Left lung (tissue), 14 donors: Measurements from ENCODE around the gene SLX1A. TPM values are rescaled to one million over a fixed set of nuclear protein-coding genes. Genes with fewer than 3 reads are reported as not detected.
"Not testable (repeated sequence)": the region's sequence is repeated elsewhere in the genome, so short reads cannot be mapped to it uniquely, and the experiment has no call there.

Experiments
- ATAC-seq: fragments of 200-7000 bp; cut with Tn5 transposase; one replicate; pipeline ENCODE4 v1.9.1; 2020; ENCODE audit warnings: moderate library complexity
- DNase-seq, 4 donors: peaks; one replicate each; pipeline ENCODE4 v3.0.0-alpha.2; 2013 to 2020
- H3K27ac ChIP-seq, 2 donors: fragments of 200-600 bp; sonication (generic) in 1 of 2; one replicate each; pipeline versions ENCODE4 v1.5.0 to v1.8.0; 2020 to 2021
- H3K27me3 ChIP-seq, 2 donors: fragments of 200-600 bp; sonication (generic) in 1 of 2; one replicate each; pipeline versions ENCODE4 v1.5.0 to v1.8.0; 2020 to 2021
- H3K36me3 ChIP-seq, 2 donors: fragments of 200-600 bp; sonication (generic) in 1 of 2; one replicate each; pipeline versions ENCODE4 v1.5.0 to v1.8.0; 2020 to 2021
- H3K4me1 ChIP-seq, 2 donors: fragments of 200-600 bp; one replicate each; pipeline ENCODE4 v1.8.0; 2021
- H3K4me3 ChIP-seq, 2 donors: fragments of 200-600 bp; sonication (generic) in 1 of 2; one replicate each; pipeline versions ENCODE4 v1.5.0 to v1.8.0; 2020 to 2021; ENCODE audit warnings: mild to moderate bottlenecking in 1 of 2
- H3K9me3 ChIP-seq, 2 donors: fragments of 200-600 bp; sonication (generic) in 1 of 2; one replicate each; pipeline versions ENCODE4 v1.5.0 to v1.8.0; 2020 to 2021
- CTCF ChIP-seq, 2 donors: fragments of 200-600 bp; sonication (generic) in 1 of 2; IDR thresholded peaks; one replicate each; pipeline versions ENCODE4 v1.5.0 to v1.8.0; 2021; ENCODE audit warnings: antibody characterized with exemption in 2 of 2
- intact Hi-C, 2 donors: fragments of 100-400 bp; cut with DNase I; formaldehyde crosslinking; loops; one replicate each; pipeline versions ENCODE4 v1.11.2 to v1.14.2; 2022
- long read RNA-seq, 12 donors: library from polyadenylated mRNA in 2 of 12; unstranded in 2 of 12; transcript quantifications; one replicate each; pipeline ENCODE4 v2.0.0 and lab custom pipeline, GENCODE V29; 2019 to 2026
- polyA plus RNA-seq, 6 donors: library from polyadenylated mRNA; unstranded; fragments of 120-200 nt; gene quantifications; one replicate each; pipeline ENCODE4 v1.2.1, GENCODE V29; 2013; ENCODE audit not compliant: insufficient read length in 6 of 6
- total RNA-seq, 2 donors: library from RNA; stranded (reverse); fragmentation: NEBNext Ultra II Directional; extraction: Animal tissue kit (Norgen Biotek cat#: 25700); gene quantifications; one replicate each; pipeline ENCODE4 v1.2.1, GENCODE V29; 2021
- donor health status: DM: no; HTN: yes; CAD: no.
- donor health status: DM: no; HTN: no; CAD: no.

Gene SLX1A
- total RNA-seq, result 10 to 100 TPM; 21.5 to 25.5 TPM
- 10 to 100 TPM; 20.6 to 31.0 (median 23.1) TPM for polyA plus RNA-seq
- long read RNA-seq, donor 1, transcript SLX1A-201 (6 exons, 1,091 nt), result major isoform, 9 of 17 reads
- long read RNA-seq, donor 1, transcript SLX1A-206 (5 exons, 1,558 nt), result minor isoform, 6 of 17 reads
- long read RNA-seq, donor 1, partial matches to known transcripts, result 0 of 17 reads
- long read RNA-seq, donor 1, other reads (novel, unspliced or antisense), result 0 of 17 reads
- long read RNA-seq, donor 2, transcript SLX1A-201 (6 exons, 1,091 nt), result major isoform, 7 of 10 reads
- long read RNA-seq, donor 2, partial matches to known transcripts, result 0 of 10 reads
- long read RNA-seq, donor 2, other reads (novel, unspliced or antisense), result 0 of 10 reads
- long read RNA-seq, donor 3, partial matches to known transcripts, result 0 of 3 reads
- long read RNA-seq, donor 3, other reads (novel, unspliced or antisense), result 0 of 3 reads
- long read RNA-seq, donor 4, transcript SLX1A-201 (6 exons, 1,091 nt), result major isoform, 45 of 56 reads
- long read RNA-seq, donor 4, partial matches to known transcripts, result 6 of 56 reads
- long read RNA-seq, donor 4, other reads (novel, unspliced or antisense), result 1 of 56 reads
- long read RNA-seq, donor 5, transcript SLX1A-201 (6 exons, 1,091 nt), result major isoform, 5 of 10 reads
- long read RNA-seq, donor 5, partial matches to known transcripts, result 0 of 10 reads
- long read RNA-seq, donor 5, other reads (novel, unspliced or antisense), result 0 of 10 reads
- long read RNA-seq, donor 6, transcript SLX1A-201 (6 exons, 1,091 nt), result major isoform, 5 of 5 reads
- long read RNA-seq, donor 6, partial matches to known transcripts, result 0 of 5 reads
- long read RNA-seq, donor 6, other reads (novel, unspliced or antisense), result 0 of 5 reads
- long read RNA-seq, donor 7, partial matches to known transcripts, result 0 of 2 reads
- long read RNA-seq, donor 7, other reads (novel, unspliced or antisense), result 0 of 2 reads
- long read RNA-seq, donor 8, transcript SLX1A-201 (6 exons, 1,091 nt), result major isoform, 5 of 7 reads
- long read RNA-seq, donor 8, partial matches to known transcripts, result 0 of 7 reads
- long read RNA-seq, donor 8, other reads (novel, unspliced or antisense), result 0 of 7 reads
- long read RNA-seq, donor 9, result 0 reads
- long read RNA-seq, donor 10, transcript SLX1A-201 (6 exons, 1,091 nt), result major isoform, 43 of 47 reads
- long read RNA-seq, donor 10, partial matches to known transcripts, result 2 of 47 reads
- long read RNA-seq, donor 10, other reads (novel, unspliced or antisense), result 1 of 47 reads
- long read RNA-seq, donor 11, result 0 reads
- long read RNA-seq, donor 12, transcript SLX1A-201 (6 exons, 1,091 nt), result major isoform, 7 of 8 reads
- long read RNA-seq, donor 12, partial matches to known transcripts, result 0 of 8 reads
- long read RNA-seq, donor 12, other reads (novel, unspliced or antisense), result 0 of 8 reads

GRCh38 chr16:30193615-30194014, at the start of gene SLX1A, which contains the start of gene BOLA2B:
Gene SLX1A (plus strand): TSS chr16:30193875. CDS start chr16:30194085, 210 bp downstream.
Gene BOLA2B (minus strand): TSS chr16:30193666. CDS start chr16:30193595, 71 bp downstream.
- H3K27ac ChIP-seq, H3K4me1 ChIP-seq, H3K27me3 ChIP-seq, DNase-seq, intact Hi-C loops, H3K36me3 ChIP-seq, H3K9me3 ChIP-seq: not testable (repeated sequence)
- peak within 1 kb of the TSS; percentile 40 to 44 for H3K4me3 ChIP-seq
- ATAC-seq, result peak; percentile 95

DNA sequence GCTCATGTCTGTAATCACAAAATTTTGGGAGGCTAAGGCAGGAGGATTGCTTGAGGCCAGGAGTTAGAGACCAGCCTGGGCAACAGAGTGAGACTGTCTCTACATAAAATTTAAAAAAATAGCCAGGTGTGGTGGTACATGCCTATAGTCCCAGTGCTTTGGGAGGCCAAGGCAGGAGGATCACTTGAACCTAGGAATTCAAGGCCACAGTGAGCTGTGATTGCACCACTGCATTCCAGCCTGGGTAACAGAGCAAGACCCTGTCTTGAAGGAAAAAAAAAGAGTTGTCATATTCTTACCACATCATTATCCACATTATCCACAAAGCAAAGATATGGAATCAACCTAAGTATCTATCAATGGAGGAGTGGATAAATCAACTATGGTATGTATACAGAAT, 49.7 kb upstream of the SLX1A start:
- no peak for TF ChIP-seq CTCF (IDR thresholded peaks at IDR 0.05)
- Histone ChIP-seq H3K4me1 (peaks cover 0 to 20% of the 10 kb centered on the region in 2 donors), H3K36me3 (no peaks in the 10 kb centered on the region), H3K27ac (no peak overlapping the region), H3K9me3 (peaks cover under 1 to 3% of the 10 kb centered on the region in 2 donors), H3K27me3 (no peaks in the 10 kb centered on the region), H3K4me3 (no peak overlapping the region)
- intact Hi-C loops, result no loop called here
- ATAC-seq, result no peak
- no peak for DNase-seq

- ATAC-seq, result no peak
- no peaks in the 10 kb centered on the region for H3K27me3 ChIP-seq
Measured at GRCh38 chr16:30144917-30145316, 48.8 kb upstream of the SLX1A start.

DNA sequence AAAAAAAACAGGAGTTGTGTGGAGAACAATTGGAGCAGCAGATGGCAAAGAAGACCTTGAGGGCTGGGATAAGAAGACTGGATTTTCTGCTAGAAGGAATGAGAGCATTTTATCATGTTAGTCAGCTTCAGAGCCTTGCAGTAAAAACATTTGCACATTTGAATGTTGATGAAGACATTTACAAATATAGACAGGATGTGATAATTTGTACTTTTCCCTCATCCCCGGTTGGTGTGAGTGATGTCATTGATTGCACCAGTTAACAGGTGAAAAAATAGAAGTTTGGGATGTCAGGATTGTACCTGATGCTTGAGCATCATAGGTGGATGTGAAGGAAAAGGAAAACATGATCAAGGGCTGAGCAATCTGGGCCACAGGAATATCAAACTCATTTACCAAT, 48.0 kb upstream of the SLX1A start:
- Histone ChIP-seq H3K4me1 (peaks cover 0 to 27% of the 10 kb centered on the region in 2 donors), H3K36me3 (no peaks in the 10 kb centered on the region), H3K27me3 (no peaks in the 10 kb centered on the region), H3K9me3 (peaks cover 3 to 8% of the 10 kb centered on the region in 2 donors), H3K4me3 (no peak overlapping the region), H3K27ac (no peak overlapping the region)
- ATAC-seq (no peak), DNase-seq (no peak)
- intact Hi-C loops, result no loop called here
- TF ChIP-seq CTCF (IDR thresholded peaks at IDR 0.05), result no peak

More at GRCh38 chr16:30144917-30145316, 48.8 kb upstream of the SLX1A start:
- no peak overlapping the region for H3K4me3 ChIP-seq
- no peak for DNase-seq
- no peak overlapping the region for H3K27ac ChIP-seq
- H3K36me3 ChIP-seq, result no peaks in the 10 kb centered on the region
- H3K9me3 ChIP-seq, result peaks cover 3 to 8% of the 10 kb centered on the region in 2 donors
- intact Hi-C loops, result no loop called here
- TF ChIP-seq CTCF (IDR thresholded peaks at IDR 0.05), result no peak
- H3K4me1 ChIP-seq, result peaks cover 0 to 20% of the 10 kb centered on the region in 2 donors
